GM12874 (cell line): Measurements from ENCODE around the gene CSNK2A1.

Experiments
- CTCF ChIP-seq: IDR thresholded peaks from 2 replicates; pipeline ENCODE4 v1.5.1; 2011; ENCODE audit warnings: low read depth, mild to moderate bottlenecking, control low read depth, low read length, moderate library complexity; ENCODE audit not compliant: insufficient read depth

The CSNK2A1 gene

GRCh38 chr20:445514-446336 is 97.9 kb downstream of the CSNK2A1 start:
- no peak for TF ChIP-seq CTCF

GRCh38 chr20:444862-445426 is 98.6 kb downstream of the CSNK2A1 start:
- TF ChIP-seq CTCF = no peak

GRCh38 chr20:444117-444516 is 99.5 kb downstream of the CSNK2A1 start:
- TF ChIP-seq CTCF = no peak

- no peak for TF ChIP-seq CTCF
Measured at GRCh38 chr20:443223-443775, 100.3 kb downstream of the CSNK2A1 start.

GRCh38 chr20:440636-441035 is 103.0 kb downstream of the CSNK2A1 start:
- TF ChIP-seq CTCF = no peak

- TF ChIP-seq CTCF = no peak
Measured at GRCh38 chr20:440148-440547, 103.4 kb downstream of the CSNK2A1 start.

- no peak for TF ChIP-seq CTCF
Measured at GRCh38 chr20:438571-439469, 104.8 kb downstream of the CSNK2A1 start.
